ENCODE results near the gene CD300E.

CD300E gene

DNA sequence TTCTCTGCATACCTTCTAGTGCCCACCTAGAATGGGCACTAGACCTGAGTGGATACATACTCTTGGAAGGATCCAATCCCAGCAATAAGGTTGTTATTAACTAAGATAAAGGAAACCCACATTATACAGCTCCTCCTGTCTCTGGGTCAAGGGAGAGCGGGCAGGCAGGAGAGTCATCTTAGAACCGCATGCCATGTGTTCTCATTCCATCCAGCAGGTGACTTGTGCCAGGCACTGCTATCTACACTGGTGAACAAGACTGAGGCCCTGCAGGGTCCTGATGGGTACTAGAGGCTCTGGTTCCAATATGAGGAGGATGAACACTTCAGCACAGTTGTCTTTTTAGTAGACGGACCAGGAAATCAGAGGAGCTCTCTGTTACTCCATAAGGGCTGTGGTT, 50.4 kb downstream of the CD300E start:
- TF ChIP-seq, protein P1, sequence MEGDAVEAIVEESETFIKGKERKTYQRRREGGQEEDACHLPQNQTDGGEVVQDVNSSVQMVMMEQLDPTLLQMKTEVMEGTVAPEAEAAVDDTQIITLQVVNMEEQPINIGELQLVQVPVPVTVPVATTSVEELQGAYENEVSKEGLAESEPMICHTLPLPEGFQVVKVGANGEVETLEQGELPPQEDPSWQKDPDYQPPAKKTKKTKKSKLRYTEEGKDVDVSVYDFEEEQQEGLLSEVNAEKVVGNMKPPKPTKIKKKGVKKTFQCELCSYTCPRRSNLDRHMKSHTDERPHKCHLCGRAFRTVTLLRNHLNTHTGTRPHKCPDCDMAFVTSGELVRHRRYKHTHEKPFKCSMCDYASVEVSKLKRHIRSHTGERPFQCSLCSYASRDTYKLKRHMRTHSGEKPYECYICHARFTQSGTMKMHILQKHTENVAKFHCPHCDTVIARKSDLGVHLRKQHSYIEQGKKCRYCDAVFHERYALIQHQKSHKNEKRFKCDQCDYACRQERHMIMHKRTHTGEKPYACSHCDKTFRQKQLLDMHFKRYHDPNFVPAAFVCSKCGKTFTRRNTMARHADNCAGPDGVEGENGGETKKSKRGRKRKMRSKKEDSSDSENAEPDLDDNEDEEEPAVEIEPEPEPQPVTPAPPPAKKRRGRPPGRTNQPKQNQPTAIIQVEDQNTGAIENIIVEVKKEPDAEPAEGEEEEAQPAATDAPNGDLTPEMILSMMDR (IDR thresholded peaks at IDR 0.05; ENCODE audit: poor library complexity, severe bottlenecking): no peak
- no peak overlapping the region for H3K27ac ChIP-seq (ENCODE audit: poor library complexity, severe bottlenecking)
- H3K4me3 ChIP-seq (ENCODE audit: severe bottlenecking): no peak overlapping the region
- no peaks in the 10 kb centered on the region for H3K9me3 ChIP-seq (ENCODE audit: severe bottlenecking)
- no peaks in the 10 kb centered on the region for H3K36me3 ChIP-seq (ENCODE audit: low read depth)
- peaks cover 9% of the 10 kb centered on the region for H3K4me1 ChIP-seq (ENCODE audit: insufficient read depth, poor library complexity, severe bottlenecking)
- no peak for ATAC-seq (ENCODE audit: low read depth)
- no peak for DNase-seq (ENCODE audit: low spot score)
- no peaks in the 10 kb centered on the region for H3K27me3 ChIP-seq (ENCODE audit: insufficient read depth, poor library complexity, severe bottlenecking)

DNA sequence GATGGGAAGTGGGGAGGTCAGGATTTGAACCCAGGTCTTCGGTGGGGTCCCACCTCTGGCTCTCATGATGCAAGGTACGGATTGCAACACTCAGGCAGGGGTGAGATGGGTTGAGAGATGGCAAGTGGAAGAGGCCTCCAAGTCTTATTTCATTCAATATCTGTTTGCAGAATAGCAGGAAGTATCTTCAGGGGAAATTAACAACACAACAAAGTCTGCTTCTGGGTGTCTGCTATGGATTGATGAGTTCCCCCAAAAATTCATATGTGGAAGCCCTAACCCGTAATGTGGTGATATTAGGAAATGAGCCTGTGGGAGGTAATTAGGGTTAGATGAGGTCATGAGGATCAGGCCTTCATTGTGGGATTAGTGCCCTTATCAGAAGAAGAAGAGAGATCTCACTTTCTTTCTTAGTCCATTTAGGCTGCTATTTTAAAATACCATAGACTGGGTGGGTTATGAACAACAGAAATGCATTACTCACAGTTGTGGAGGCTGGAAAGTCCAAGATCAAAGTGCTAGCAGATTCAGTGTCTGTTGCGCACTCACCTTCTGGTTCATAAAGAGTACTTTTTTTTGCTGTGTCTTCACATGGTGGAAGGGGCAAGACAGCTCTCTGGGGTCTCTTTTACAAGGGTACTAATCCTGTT, 51.8 kb downstream of the CD300E start:
- H3K27me3 ChIP-seq (ENCODE audit: insufficient read depth, poor library complexity, severe bottlenecking): no peaks in the 10 kb centered on the region
- no peaks in the 10 kb centered on the region for H3K36me3 ChIP-seq (ENCODE audit: low read depth)
- no peak overlapping the region for H3K4me3 ChIP-seq (ENCODE audit: severe bottlenecking)
- H3K4me1 ChIP-seq (ENCODE audit: insufficient read depth, poor library complexity, severe bottlenecking): peaks cover 9% of the 10 kb centered on the region
- H3K9me3 ChIP-seq (ENCODE audit: severe bottlenecking): no peaks in the 10 kb centered on the region
- no peak for DNase-seq (ENCODE audit: low spot score)
- no peak for ATAC-seq (ENCODE audit: low read depth)
- TF ChIP-seq, protein P1 (IDR thresholded peaks at IDR 0.05; ENCODE audit: poor library complexity, severe bottlenecking): no peak
- no peak overlapping the region for H3K27ac ChIP-seq (ENCODE audit: poor library complexity, severe bottlenecking)

DNA sequence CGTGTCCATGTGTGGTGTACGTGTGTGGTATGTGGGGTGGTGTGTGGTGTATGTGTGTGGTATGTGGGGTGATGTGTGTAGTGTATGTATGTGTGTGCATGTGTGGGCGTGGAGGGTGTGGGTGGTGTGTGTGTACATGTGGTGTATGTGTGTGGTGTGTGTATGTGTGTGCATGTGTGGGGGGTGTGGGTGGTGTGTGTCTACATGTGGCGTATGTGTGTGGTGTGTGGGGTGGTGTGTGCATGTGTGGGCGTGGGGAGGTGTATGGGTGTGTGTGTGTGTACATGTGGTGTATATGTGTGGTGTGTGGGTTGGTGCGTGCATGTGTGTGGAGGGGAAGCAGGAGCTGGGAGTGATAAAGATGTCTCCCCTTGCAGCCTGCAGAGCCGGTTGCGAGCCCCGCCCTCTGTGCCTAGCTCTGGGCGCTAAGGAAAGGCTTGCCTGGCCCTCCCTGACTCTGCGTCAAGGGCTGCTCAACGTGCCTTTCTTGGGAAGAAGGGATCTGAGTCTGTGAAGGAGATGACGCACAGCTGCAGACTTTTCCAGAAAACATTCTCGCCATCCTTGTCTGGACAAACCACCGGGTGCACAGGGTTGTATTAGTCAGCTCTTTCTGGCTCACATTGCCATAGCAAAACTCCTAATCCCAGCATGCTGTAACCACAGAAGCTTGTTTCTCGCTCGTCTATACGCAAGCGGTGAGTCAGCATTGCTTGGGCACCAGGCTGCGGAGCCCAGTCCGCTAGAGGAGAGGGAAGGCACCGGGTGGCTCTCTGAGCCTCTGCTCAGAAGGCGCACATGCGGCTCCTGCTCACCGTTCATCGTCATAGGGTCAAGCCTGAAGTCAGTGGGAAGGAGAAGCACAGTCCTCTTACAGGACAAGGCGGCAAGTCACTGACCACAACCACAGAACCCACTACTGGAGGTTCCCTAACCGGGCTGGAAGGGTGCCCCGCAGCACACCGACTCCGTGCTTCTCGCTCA, 54.2 kb downstream of the CD300E start:
- Histone ChIP-seq H3K4me3 (ENCODE audit: severe bottlenecking) (no peak overlapping the region), H3K9me3 (ENCODE audit: severe bottlenecking) (no peaks in the 10 kb centered on the region), H3K36me3 (ENCODE audit: low read depth) (no peaks in the 10 kb centered on the region), H3K4me1 (ENCODE audit: insufficient read depth, poor library complexity, severe bottlenecking) (peaks cover 9% of the 10 kb centered on the region), H3K27me3 (ENCODE audit: insufficient read depth, poor library complexity, severe bottlenecking) (no peaks in the 10 kb centered on the region), H3K27ac (ENCODE audit: poor library complexity, severe bottlenecking) (peak overlapping the region; percentile 72)
- ATAC-seq (ENCODE audit: low read depth): peak; percentile 96
- TF ChIP-seq, protein P1 (IDR thresholded peaks at IDR 0.05; ENCODE audit: poor library complexity, severe bottlenecking): no peak
- peak; percentile 96 for DNase-seq (ENCODE audit: low spot score)

DNA sequence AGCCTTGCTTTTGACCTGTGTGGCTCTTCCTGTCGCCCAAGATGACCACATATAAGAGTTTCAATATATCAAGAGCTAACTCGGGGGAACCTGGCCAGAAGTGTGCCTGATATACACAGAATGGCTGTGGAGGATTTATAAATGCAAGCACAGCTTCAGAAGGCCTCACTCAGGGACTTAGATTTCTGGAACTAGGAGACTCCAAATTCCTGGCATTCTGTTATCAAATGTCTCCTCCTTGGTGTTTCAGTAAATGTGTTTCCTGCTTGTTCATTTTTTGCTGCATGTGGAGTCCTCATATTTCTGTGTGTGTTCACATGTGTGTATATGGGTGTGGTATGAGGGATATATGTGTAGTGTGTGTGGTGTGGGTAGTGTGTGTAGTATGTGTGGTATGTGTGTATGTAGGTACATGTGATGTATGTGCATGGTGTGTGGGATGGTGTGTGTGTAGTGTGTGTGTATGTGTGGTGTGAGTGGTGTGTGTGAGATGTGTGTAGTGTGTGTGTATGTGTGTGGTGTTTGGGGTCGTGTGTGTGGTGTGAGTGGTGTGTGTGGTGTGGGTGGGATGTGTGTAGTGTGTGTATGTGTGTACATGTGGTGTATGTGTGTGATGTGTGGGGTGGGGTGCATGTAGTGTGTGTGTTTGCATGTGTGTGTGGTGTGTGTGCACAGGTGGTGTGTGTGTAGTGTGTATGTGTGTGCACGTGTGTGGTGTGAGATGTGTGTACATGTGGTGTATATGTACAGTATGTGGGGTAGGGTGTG, 55.2 kb downstream of the CD300E start:
- DNase-seq (ENCODE audit: low spot score): no peak

More for the DNA sequence above, 55.2 kb downstream of the CD300E start:
- Histone ChIP-seq H3K4me1 (ENCODE audit: insufficient read depth, poor library complexity, severe bottlenecking) (peaks cover 9% of the 10 kb centered on the region), H3K4me3 (ENCODE audit: severe bottlenecking) (no peak overlapping the region), H3K27me3 (ENCODE audit: insufficient read depth, poor library complexity, severe bottlenecking) (no peaks in the 10 kb centered on the region), H3K27ac (ENCODE audit: poor library complexity, severe bottlenecking) (peak overlapping the region; percentile 72), H3K36me3 (ENCODE audit: low read depth) (no peaks in the 10 kb centered on the region), H3K9me3 (ENCODE audit: severe bottlenecking) (no peaks in the 10 kb centered on the region)
- TF ChIP-seq, protein P1 (IDR thresholded peaks at IDR 0.05; ENCODE audit: poor library complexity, severe bottlenecking): no peak
- no peak for ATAC-seq (ENCODE audit: low read depth)

Measured in RWPE2 (cell line).